ENCODE measurements around the gene CD55.

GRCh38 chr1:207283421-207283820 is 38.1 kb upstream of the CD55 start:
- TF ChIP-seq EP300 (IDR thresholded peaks at IDR 0.05; ENCODE audit: borderline replicate concordance in 1 of 2, low read depth in 1 of 2, low read length in 1 of 2): no peak
- TF ChIP-seq FOXJ3 (CRISPR knock-in tag; IDR thresholded peaks at IDR 0.05): no peak
- no peak for TF ChIP-seq TCF12 (IDR thresholded peaks at IDR 0.05)
- TF ChIP-seq, protein P1, sequence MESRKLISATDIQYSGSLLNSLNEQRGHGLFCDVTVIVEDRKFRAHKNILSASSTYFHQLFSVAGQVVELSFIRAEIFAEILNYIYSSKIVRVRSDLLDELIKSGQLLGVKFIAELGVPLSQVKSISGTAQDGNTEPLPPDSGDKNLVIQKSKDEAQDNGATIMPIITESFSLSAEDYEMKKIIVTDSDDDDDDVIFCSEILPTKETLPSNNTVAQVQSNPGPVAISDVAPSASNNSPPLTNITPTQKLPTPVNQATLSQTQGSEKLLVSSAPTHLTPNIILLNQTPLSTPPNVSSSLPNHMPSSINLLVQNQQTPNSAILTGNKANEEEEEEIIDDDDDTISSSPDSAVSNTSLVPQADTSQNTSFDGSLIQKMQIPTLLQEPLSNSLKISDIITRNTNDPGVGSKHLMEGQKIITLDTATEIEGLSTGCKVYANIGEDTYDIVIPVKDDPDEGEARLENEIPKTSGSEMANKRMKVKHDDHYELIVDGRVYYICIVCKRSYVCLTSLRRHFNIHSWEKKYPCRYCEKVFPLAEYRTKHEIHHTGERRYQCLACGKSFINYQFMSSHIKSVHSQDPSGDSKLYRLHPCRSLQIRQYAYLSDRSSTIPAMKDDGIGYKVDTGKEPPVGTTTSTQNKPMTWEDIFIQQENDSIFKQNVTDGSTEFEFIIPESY (IDR thresholded peaks at IDR 0.05; ENCODE audit: borderline replicate concordance, low read depth): no peak
- TF ChIP-seq, protein P2, sequence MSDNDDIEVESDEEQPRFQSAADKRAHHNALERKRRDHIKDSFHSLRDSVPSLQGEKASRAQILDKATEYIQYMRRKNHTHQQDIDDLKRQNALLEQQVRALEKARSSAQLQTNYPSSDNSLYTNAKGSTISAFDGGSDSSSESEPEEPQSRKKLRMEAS (IDR thresholded peaks at IDR 0.05; ENCODE audit: low read depth): no peak
- TF ChIP-seq POLR2AphosphoS5 (IDR thresholded peaks at IDR 0.05; ENCODE audit: low read depth, low read length): no peak
- TF ChIP-seq CTCF (IDR thresholded peaks at IDR 0.05): no peak
- no peak for TF ChIP-seq SIN3A (IDR thresholded peaks at IDR 0.05; ENCODE audit: borderline replicate concordance, low read depth, low read length)
